ENCODE data around the gene PTPRD.

GRCh38 chr9:8652255-8652654 is 1960.5 kb downstream of the PTPRD start:
- TF ChIP-seq, protein P1, sequence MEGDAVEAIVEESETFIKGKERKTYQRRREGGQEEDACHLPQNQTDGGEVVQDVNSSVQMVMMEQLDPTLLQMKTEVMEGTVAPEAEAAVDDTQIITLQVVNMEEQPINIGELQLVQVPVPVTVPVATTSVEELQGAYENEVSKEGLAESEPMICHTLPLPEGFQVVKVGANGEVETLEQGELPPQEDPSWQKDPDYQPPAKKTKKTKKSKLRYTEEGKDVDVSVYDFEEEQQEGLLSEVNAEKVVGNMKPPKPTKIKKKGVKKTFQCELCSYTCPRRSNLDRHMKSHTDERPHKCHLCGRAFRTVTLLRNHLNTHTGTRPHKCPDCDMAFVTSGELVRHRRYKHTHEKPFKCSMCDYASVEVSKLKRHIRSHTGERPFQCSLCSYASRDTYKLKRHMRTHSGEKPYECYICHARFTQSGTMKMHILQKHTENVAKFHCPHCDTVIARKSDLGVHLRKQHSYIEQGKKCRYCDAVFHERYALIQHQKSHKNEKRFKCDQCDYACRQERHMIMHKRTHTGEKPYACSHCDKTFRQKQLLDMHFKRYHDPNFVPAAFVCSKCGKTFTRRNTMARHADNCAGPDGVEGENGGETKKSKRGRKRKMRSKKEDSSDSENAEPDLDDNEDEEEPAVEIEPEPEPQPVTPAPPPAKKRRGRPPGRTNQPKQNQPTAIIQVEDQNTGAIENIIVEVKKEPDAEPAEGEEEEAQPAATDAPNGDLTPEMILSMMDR (IDR thresholded peaks at IDR 0.05; ENCODE audit: low read depth, low read length, poor library complexity, severe bottlenecking), result no peak
- TF ChIP-seq EZH2phosphoT487 (IDR thresholded peaks at IDR 0.05; ENCODE audit: borderline replicate concordance, low read length), result no peak

All from DOHH2 (cell line).